Fibroblast of skin of abdomen (primary cell): ENCODE measurements around the gene PSMA2. TPM values are rescaled to one million over a fixed set of nuclear protein-coding genes. Genes with fewer than 3 reads are reported as not detected.

ENCODE experiments used
- DNase-seq: peaks from one replicate; pipeline ENCODE4 v3.0.0-alpha.2; 2013
- polyA plus RNA-seq, 2 experiments: library from polyadenylated mRNA; unstranded; fragments of 120-200 nt; gene quantifications; one replicate each; pipeline ENCODE4 v1.2.1, GENCODE V29; 2013; ENCODE audit not compliant: insufficient read length in 2 of 2

Gene PSMA2
- 145 TPM for polyA plus RNA-seq (2013, experiment 1 of 2; ENCODE audit: insufficient read length)
- 149 TPM for polyA plus RNA-seq (2013, experiment 2 of 2; ENCODE audit: insufficient read length)

DNA sequence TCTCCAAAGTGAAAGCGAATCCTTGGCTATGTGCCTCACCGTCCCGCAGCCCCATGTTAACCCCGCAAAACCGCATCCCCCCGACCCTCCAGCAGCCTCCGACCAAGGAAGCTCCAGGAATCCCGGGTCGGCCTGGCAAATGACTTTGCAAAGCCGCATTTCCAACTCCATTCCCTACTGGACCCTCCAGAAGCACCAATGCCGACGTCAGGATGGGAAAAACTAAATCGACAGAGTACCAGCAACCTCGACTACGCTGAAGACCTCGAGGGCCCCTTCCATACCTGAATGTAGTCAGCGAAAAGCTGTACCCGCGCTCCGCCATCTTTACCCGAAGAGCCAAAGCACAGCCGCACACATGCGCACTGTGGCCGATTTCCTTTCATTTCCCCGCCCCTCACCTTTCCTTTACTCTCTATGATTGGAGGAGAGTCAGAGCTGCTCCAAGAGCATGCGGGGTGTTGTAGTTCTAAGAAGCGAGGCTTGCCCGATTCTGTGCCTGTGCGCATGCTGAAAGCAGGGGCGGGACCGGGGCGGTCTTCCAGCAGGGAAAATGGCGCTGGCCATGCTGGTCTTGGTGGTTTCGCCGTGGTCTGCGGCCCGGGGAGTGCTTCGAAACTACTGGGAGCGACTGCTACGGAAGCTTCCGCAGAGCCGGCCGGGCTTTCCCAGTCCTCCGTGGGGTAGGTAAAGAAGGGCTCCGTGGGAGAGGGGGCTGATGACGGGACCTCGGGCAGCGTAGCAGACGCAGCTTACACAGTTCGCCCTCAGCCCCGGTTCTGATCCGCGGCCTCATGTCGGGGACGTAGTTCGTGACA lies at the start of gene PSMA2, which contains the start of gene MRPL32:
TSS of gene PSMA2 (minus strand) at position 341 of the 818 bp plus-strand sequence. CDS start at position 325, 16 bp downstream.
TSS of gene MRPL32 (plus strand) at position 543 of the 818 bp plus-strand sequence. CDS start at position 554, 11 bp downstream.
- DNase-seq = peak; percentile 98

DNA sequence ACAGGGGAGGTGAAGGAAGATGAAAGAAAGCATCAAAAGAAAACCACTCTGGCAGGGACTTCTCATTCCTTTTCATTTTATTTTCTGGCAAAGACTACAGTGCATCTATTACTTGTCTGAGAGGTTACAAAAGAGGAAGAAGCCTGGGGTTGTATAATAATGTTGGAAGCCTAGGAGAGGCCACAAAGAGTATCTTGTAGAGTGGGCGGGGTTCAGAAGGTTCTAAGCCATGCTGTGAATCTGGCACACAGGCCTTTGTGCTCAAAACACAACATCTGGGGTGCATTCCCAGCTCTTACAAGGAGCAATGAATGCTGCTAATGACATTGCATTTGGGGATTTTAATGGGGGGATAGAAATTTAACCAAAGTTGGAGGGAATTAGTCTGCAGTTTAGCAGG lies 49.6 kb upstream of the PSMA2 start:
- DNase-seq = peak; percentile 12

DNA sequence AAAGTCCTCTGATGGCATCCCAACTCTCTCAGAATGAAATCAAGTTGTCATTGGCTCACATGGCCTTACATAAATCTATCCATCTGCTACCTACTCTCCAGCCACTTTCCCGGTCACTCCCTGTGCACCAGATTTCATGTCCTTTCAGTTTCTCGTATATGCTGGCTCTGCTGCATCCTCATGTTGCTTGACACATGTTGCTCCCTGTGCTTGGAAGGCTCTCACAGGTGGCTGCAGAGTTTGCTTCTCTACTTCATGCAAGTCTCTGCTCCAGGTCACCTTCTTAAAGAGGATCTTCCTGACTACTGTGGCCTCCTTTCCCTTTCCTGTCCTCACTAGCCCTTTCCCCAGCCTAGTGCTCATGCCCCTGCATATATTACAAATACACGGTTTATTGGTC lies 48.5 kb upstream of the PSMA2 start:
- no peak for DNase-seq

DNA sequence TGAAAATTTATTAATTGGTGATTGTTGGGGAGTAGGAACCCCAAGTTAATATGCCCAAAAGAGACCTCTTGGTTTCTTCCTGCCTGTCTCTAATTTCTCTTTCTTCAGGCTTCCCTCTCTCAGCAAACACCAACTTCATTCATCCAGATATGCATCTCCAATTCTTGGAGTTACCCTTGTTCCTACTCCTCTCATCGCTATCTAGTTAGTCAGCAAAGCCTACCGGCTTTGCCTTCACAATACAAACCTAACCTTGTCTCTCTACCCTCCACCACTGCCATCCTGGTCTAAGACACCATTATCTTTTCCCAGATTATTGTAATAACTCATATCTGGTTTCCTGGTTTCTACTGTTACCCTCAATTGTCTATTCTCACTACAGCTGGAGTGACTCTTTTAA lies 48.1 kb upstream of the PSMA2 start:
- no peak for DNase-seq

DNA sequence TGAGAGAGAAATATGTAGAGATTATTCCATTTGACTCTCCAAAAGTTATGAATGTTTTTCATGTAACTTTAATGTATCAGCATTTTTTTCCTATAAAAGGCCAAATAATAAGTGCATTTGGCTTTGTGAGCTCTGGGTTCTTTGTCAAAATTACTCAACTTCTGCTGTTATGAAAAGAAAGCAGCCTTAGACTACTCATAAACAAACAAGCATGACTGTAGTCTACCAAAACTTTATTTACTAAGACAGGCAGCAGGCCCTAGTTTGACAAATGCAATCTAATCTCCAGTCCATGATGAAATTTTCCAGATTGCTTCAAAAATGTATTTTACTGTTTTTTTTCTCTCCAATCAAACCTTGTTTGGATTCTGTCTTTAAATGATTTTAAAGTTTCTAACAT lies 46.5 kb upstream of the PSMA2 start:
- DNase-seq = no peak

DNA sequence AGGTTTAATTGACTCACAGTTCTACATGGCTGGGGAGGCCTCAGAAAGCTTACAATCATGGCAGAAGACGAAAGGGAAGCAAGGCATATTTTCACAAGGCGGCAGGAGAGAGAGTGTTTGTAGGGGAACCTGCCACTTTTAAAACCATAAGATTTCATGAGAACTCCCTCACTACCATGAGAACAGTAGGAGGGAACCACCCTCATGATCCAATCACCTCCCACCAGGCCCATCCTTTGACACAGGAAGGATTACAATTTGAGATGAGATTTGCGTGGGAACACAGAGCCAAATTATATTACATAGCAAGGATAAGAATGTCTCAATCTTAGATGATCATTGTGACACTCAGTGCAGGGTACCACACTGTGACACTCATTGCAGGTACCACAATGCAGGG lies 44.4 kb upstream of the PSMA2 start:
- DNase-seq = no peak

DNA sequence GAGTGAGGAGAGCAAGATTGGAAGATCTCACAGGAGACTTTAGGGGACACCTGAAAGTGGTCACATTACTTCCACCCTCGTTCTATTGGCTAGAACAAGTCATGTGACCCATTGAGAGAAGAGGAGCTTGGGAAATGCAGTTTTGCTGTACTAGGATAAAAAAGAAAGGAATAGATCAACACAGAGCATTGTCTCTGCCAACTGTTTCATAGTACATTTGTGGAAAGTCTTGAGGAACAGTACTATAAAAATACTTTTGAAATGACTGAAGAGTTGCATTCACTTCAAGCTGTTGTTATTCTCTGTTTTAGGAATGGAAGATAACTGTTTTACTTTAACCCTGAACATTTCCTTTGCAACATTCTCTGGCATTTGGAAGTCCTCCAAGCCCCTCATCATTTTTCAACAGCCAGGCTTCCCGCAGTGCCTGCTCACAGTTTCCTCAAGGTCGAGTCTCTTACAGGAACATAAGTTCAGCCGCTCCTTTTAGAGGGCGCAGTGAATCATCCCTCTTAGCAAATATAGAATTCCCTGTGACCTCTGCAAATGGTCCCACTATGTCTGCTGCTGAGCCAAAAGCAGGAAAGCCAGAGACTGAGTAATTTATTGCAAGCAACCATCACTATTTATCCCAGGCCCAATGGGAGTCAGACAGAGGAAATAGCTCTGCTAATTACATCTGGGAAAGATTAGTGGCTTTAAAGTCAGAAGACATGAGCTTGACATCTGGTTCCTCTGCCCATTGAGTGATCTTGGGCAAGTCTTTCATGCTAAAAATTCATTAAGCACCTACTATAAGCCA lies 40.9 kb upstream of the PSMA2 start:
- peak; percentile 100 for DNase-seq

DNA sequence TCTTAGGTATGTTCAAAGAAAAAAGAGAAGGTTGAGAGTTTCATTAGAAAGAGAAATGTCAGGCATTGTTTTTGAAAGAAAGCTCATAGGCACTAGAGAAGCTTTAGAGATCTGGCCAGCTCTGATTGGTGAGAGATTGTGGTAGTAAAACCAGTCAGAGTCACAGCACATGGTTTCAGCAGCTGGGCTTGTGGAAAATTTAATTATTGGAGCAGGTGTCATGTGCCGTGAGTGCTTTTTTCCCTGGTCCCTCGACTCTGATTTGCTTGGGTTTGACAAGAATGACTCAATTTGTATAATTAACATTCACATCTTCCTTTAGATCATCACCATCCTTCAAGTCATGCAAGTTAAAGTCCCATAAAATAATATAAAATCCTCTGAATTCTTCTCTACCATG lies 35.4 kb upstream of the PSMA2 start:
- no peak for DNase-seq

DNA sequence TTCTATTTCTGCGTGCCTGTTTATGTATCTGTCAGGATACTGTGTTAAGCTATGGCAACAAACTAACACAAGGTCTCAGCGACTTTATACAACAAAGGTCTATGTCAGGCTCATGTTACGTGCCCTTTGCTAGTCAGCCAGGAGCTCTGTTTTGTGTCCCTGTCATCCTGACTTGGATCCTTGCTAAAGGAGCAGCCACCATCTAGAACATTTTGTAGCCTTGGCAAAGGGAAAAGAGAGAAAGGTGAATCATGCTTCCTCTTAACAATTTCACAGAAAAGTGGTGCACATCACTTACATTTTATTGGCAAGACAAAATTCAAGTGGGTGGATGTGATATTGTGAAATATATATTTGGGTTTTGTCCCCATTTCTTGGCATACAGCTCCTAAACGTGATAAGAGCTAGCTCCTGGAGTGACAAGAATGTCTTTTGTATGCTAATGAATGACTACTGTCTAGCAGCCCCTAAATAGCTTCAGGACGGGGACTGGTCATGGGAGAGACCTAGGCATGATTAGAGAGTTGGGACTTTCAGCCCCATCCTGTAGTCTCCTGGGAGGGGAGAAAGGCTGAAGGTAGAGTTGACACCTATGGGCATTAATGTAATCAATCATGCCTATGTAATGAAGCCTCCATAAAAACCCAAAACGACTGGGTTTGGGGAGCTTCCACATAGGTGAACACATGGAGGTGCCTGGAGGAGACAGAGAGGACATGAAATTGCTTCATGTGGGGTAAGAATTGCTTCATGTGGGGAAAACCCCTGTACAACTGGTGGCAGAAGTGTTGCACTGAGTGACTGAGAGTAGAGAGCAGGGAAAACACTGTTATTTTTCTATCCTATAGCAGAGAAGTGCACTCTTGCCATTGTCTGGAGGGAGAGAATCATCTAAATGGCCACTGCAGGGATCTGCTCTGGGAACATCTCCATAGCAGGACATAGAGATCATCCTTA lies 33.2 kb upstream of the PSMA2 start:
- DNase-seq = no peak

DNA sequence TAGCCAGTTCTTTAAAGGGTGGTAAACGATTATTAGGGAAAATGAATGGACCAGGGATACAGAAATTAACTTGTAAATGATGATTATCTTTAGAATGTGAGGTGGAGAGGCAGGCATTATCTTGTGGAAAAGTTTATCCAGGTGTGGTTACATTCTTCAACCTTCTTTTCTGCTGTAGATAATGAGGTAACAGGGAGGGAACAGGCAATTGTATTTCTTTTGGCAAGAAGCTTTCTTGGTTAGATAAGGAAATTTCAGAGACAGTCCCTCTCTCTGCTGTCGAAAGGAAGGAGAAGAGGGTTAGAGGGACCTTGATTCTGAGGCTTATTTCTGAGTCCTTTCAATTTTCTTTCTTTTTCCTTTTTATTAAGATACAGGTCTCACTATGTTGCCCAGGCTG lies 32.3 kb upstream of the PSMA2 start:
- DNase-seq = no peak

DNA sequence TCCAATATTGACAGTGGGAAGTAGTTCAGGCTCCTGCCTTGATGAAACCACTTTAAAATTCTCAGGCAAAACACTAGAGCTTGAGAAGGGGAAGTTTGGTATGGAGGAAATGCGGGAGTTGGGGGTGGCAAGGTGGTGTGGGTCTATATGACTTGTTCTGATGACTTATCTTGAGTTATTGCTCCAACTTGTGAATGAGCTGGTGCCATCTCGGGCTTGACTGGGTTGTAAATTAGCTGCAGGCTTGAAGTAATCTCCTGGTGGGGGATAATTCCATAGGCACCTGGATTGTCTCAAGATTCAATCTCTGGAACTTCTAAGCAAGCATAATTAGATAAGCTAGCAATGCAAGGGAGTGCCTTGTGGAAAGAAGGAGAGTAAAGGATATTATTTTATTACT lies 29.2 kb upstream of the PSMA2 start:
- no peak for DNase-seq

DNA sequence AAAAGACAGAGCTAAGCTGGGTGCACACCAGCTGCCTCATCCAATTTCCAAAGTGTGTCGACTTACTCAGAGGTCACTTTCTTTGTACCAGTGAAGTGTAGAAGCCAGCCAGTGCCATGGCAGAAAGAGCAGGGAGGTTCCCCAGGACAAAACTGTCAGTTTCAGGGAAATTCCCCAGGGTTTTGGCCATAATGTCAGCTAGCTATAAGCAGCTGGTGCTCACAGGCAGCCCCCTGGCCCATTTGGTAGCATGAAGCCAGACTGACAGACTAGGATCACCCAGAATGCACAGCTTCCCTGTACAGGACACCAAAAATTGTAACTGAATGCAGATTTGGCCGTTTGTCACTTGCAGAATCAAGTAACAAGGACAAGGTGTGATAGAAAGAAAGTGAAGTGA lies 28.8 kb upstream of the PSMA2 start:
- no peak for DNase-seq

DNA sequence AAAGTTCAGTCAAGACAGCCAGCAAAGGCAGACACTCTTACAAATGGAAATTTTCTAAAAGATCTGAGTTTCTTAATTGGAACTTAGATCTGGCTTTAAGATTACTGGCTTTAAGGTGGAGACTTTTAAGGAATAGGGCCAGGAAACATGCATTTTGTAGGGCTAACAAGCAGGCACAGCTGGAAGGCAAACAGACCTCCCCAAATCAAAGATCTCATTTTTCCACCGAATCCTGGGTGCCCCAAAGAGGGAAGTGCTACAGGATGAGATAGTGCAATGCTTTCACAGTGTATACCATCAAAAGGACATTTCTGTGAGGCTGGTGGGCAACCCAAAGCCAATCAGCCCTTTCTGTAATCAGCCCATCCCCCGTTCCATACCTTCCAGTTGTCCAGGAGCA lies 27.6 kb upstream of the PSMA2 start:
- no peak for DNase-seq

DNA sequence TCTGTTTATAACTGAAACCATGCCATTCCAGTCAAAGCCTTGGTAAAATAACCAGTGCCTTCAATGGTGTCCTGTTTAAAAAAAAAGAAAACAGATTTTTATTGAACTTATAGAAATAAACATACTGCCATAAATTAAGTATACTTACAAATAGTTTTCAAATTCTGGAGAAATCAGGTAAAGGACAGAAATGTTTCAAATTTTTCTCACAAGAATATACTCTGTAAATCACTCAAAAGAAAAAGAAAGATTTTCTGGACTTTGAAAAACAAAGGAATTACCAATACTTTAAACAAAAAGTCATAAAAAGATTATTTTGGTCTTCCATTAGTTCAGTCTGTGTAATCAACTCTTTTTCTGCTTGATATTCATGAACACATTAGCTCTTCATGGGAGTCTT lies 24.1 kb upstream of the PSMA2 start:
- no peak for DNase-seq

DNA sequence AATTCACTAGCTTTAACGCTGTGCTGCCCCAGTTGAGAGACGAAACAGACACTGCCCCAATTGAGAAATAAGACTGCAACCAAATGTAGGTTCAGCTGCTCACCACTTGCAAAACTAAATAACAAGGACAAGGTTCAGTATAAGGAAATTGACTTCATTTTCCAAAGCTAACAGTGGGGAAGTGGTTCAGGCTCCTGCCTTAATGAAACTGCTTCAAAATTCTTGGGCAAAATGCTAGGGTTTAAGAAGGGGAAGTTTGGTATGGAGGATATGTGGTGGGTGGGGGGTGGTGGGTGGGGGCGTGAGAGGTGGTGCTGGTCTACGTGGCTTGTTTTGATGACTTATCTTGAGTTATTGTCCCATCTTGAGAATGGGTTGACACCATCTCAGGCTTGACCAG lies 22.0 kb upstream of the PSMA2 start:
- no peak for DNase-seq

DNA sequence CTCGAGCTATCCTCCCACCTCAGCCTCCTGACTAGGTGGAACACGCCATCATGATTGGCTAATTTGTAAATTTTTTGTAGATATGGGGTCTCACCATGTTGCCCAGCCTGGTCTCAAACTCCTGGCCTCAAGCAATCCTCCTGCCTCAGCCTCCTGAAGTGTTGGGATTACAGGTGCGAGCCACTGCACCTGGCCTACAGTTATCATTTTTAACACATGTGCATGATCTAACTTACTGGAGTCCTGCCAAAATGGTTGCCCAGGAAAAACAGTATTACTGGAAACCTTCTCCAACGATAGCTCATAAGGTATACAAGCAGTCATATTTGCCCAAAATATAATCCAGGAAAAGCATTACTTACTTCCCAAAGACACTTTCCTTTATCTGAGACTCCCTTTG lies 20.4 kb upstream of the PSMA2 start:
- no peak for DNase-seq

DNA sequence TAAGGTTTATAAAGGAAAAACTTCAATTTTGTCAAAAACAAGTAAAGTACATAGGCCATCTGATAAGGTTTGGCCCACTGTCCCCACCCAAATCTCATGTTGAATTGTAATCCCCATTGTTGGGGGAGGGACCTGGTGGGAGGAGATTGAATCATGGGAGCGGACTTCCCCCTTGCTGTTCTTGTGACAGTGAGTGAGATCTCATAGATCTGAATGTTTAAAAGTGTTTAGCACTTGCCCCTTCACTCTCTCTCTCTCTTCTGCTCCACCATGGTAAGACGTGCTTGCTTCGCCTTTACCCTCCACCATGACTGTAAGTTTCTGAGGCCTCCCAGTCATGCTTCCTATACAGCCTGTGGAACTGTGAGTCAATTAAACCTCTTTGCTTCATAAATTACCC lies 18.4 kb upstream of the PSMA2 start:
- DNase-seq = no peak

DNA sequence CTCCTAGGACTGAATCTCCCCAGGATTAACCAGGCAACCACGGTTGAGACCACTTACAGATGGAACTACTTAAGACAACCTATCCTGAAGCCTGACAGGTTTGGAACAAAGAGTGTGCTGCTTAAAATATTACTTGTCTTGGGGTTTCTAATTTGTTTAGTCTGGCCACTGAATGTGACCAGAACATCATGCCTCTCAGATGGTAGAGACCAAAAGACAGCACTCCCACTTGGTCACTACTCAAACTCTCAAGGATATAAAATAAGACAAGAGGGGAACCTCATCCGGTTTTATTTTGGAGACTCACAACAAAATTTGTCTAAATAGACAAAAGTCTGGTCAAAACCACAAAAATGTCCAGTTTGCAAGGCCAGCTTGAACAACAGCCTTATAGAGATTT lies 15.5 kb upstream of the PSMA2 start:
- DNase-seq = peak; percentile 79

DNA sequence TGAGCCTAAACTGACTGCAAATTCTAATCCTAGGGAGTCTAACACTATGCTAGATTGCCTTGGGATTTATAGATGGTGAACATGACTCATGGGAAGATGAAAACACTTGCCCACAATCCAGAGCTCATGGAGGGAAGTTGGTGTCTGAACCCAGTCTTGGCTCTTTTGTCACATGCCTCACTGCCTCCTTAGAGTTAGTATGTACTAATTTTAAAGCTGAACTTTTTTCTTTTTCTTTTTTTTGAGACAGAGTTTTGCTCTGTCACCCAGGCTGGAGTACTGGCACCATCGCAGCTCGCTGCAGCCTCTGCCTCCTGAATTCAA lies 14.6 kb upstream of the PSMA2 start:
- DNase-seq = no peak

DNA sequence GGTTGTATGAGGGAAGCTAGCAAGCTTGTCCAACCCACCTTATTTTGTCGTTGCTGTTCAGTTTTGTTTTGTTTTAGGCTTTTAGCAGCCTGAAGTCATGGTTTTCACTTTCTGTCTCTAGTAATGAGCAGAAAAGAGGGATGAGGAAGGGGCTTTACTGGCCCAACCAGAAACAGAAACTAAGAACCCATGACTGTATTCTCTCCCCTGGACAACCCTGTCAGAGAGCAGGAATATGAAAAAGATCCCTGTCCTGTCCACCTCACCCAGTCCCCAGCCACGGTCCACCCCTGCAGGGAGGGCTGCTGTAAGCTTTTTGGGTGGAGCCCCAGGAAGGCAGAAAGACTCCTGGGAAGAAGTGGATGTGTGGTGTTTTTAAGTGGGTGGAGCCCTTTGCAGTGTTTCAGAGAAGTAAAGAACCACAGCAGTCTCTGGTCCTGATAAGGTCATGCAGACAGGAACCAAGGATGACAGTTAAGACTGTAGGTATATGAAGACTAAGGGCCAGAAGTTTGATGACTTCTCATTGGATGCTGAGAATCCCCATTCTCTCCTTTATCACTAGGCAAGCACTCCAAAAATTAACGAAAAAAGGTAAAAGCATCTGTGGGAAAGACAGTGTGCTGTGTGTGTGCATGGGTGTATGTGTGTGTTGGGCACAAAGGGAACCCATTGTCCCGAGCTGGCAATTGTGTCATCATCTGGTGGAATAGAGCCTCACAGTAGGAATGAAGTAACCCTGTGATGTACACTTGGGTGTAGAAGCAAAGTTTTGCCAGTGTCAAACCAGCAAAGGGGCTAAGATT lies 14.1 kb upstream of the PSMA2 start:
- no peak for DNase-seq

DNA sequence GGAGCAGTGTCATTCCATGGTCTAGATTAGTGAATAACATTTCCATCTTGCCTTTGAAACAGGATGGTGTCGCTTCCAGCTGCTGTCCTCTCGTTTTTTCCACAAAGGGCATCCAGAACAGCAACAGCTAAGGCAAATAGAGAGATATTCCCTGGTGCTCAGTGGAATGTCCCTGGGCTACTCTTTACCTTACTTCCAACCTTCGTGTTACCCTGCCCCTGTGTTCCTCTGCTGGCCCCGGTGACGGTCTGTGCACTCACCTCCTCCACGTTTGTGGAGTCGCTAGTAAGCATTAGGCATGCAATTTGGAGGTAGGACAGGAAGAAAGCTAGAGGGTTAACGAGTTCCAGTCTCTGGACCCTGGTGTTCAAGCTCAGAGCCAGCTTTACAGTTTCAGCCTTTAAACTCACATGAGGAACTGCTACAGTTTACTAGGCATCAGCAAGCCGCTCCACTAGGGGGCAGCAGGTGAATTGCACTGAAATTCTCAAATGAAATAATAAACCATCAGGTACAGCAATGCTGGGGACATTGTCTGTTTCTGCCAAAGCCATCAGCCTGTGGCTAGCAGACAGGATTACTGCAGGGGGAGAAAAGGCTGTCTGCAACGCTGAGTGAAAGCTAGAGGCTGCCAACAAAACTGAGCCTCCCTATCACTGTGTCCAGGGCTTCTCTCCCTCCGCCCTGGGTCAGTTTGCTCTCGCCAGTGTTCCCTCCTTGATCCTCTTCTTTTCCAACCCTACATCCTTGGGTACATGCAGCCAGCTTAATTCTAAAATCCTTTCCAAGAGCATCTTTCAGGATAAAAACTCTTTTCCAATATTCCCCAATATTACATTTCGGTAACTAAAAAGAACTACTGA lies 9.2 kb upstream of the PSMA2 start:
- peak; percentile 79 for DNase-seq
